GM23248 (cell line): ENCODE results near the gene C14orf119.

Experiments used
- EZH2 ChIP-seq: fragments of 200-600 bp; sonication (generic); IDR thresholded peaks from 2 replicates; pipeline ENCODE4 v1.6.1; 2018; ENCODE audit warnings: antibody characterized with exemption, mild to moderate bottlenecking; ENCODE audit not compliant: insufficient read depth, poor library complexity, severe bottlenecking
- EZH2phosphoT487 ChIP-seq: fragments of 200-600 bp; sonication (generic); IDR thresholded peaks from 2 replicates; pipeline ENCODE4 v1.6.1; 2018; ENCODE audit warnings: antibody characterized with exemption, moderate library complexity, mild to moderate bottlenecking, low read depth; ENCODE audit not compliant: insufficient read depth

GRCh38 chr14:23130871-23131270 is 35.6 kb downstream of the C14orf119 start:
- TF ChIP-seq EZH2 (no peak), EZH2phosphoT487 (no peak)
